DMS153 (cell line): ENCODE measurements around the gene NRG3.
"Not testable (repeated sequence)": the region's sequence is repeated elsewhere in the genome, so short reads cannot be mapped to it uniquely, and the experiment has no call there.

ENCODE experiments used
- DNase-seq: peaks from one replicate; lab custom pipeline; 2025; lab: John Stamatoyannopoulos, UW

Gene NRG3

GRCh38 chr10:81961451-81962184 is 86.6 kb downstream of the NRG3 start:
- DNase-seq = no peak

- no peak for DNase-seq
Observed at GRCh38 chr10:81963606-81964005, 88.6 kb downstream of the NRG3 start.

DNA sequence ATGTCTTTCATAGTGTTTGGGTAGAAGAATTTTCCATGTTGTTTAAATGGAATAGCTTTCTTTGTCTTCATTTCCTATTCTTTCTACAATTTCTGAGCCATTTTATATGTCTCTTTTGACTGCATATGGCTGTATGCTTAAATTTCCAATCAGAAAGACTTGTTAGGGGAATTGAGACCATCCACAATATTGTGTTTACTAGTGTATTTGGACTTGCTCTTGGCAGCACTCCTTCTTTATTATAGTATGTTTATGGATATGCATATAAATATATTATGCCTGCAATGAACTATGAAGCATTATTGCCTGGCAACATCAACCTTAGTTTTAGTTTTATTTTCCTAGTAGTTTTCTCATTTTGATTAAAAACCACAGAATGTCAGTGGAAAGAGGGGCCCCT is 92.7 kb downstream of the NRG3 start:
- no peak for DNase-seq

DNA sequence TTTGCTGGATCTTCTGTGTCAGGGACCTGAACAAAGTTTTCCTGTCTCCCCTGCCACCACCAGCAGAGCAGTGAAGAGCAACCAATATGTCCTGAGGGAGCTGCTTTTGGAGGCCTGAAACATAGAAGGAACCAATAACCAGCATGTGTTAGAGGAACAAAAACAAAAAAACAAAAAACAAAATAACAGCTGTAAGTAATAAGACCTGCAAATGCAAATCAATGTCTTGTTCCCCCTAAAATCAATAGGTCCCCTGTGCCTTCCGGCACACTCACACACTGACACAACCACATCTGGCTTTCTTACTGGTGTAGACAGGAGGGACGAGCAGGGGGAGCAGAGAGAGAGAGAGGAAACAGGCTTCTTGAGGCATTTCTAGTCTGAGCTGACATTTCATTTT is 94.1 kb downstream of the NRG3 start:
- DNase-seq = no peak

- DNase-seq = no peak
Observed at GRCh38 chr10:81978238-81978637, 103.2 kb downstream of the NRG3 start.

GRCh38 chr10:81981724-81982123 is 106.7 kb downstream of the NRG3 start:
- DNase-seq = no peak

GRCh38 chr10:81984428-81984827 is 109.4 kb downstream of the NRG3 start:
- DNase-seq = no peak

DNA sequence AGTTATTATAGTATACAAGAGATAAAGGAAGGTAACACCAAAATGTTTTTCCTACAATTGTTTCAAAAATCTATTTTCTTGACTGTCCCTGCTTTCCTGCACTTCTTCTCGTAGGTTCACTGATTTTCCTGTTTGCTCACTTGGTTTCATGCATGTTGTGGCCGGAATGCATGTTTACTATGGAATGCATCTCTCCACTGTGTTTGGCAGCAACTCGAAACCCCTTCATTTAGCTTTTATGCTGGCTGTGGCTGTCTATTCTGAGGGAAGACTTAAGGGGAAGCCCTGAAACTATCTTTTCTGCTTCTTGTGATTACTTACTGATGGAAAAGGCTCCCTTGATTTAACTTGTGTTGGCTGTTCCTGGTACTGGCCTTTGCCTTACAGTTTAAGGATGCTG is 120.3 kb downstream of the NRG3 start:
- no peak for DNase-seq

- no peak for DNase-seq
Observed at GRCh38 chr10:81996927-81997326, 121.9 kb downstream of the NRG3 start.

- no peak for DNase-seq
Observed at GRCh38 chr10:82020999-82021398, 146.0 kb downstream of the NRG3 start.

DNA sequence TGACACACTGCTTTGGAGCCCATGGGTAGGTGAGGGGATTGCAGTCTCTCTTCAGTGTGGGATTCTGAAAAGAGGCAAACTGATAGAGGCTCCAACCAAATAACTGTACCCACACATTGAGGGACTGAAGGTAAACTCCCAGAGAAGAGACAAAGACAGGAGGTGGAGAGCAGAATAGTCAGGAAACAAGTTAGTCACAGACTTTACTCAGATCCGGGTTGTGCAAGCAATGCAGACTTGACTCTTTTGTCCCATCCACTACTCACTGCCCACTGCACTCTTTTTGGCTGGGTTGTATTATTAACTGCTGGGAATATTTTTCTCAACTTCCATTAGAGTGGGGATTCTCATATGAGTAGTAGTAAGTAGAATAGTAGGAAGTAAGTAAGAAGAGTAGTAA is 152.7 kb downstream of the NRG3 start:
- DNase-seq = no peak

DNA sequence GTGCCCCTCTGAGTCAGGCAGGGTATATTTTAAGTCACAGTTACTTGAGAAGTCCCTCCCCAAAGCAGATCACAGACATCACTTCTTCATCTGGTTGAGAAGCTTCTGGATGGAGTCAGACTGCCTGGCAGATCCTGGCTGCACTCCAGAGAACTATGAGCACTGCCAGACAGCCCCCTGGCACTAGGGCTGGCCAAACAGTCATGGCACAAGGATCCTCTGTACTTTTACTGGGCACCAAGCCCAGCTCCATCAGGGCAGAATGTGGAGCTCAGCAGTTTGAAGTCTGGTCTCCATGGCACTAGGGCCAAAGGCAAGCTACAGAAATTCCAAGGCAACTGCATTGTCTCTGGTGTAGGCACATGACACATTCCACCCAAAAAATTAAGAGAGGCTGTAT is 162.1 kb downstream of the NRG3 start:
- no peak for DNase-seq

DNA sequence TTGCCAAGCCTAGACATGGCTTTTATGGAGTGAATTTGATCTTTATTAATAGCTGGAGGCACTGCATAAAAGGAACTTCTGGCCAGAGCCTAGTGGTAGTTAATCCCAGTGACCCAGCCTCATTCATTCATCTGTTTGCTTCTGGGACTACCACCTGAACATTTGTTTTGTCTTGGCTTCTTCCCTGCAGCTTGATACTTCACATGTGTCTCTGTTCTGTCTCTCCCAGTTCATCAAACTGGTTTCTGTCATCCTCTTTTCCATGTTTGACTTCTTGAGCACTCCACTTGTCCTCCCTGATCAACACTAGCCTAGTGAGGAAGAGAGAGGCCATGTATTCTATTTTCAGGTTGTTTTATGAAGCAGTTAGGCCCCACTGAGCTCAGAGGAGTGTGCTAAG is 163.6 kb downstream of the NRG3 start:
- no peak for DNase-seq

DNA sequence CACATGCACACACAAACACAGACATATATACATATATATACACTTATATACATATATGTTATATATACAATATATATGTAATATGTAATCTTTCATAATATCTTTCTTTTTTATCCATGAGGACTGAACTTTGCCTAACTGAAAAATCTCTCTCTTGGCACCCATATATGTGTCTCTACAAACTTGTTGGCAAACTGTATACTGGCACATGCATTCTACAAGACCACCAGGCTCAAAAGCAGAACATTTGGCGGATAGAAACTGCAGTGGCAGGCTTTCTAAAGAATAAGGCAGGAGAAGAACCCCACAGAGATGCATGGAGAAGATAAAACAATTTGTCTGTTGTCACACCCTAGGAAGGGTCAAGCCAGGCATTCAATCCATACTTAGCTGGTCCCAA is 165.3 kb downstream of the NRG3 start:
- DNase-seq = no peak

- DNase-seq = no peak
Observed at GRCh38 chr10:82041018-82041417, 166.0 kb downstream of the NRG3 start.

GRCh38 chr10:82056391-82056790 is 181.4 kb downstream of the NRG3 start:
- no peak for DNase-seq

DNA sequence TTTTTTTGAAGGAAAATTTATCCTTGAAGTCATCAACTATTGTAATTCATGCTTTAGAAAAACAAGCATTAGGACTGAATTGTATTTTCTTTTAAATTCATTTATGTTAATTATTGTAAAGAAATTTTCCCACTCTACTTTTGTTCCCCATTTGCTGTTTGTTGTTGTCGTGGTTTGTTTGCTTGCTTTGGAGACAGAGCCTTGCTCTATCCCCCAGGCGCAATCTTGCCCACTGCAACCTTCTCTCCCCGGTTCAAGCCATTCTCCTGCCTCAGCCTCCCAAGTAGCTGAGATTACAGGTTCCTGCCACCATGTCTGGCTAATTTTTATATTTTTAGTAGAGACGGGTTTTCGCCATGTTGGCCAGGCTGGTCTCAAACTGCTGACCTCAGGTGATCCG is 192.2 kb downstream of the NRG3 start:
- DNase-seq = not testable (repeated sequence)

- no peak for DNase-seq
Observed at GRCh38 chr10:82068501-82068900, 193.5 kb downstream of the NRG3 start.

GRCh38 chr10:82071231-82071630 is 196.2 kb downstream of the NRG3 start:
- no peak for DNase-seq

DNA sequence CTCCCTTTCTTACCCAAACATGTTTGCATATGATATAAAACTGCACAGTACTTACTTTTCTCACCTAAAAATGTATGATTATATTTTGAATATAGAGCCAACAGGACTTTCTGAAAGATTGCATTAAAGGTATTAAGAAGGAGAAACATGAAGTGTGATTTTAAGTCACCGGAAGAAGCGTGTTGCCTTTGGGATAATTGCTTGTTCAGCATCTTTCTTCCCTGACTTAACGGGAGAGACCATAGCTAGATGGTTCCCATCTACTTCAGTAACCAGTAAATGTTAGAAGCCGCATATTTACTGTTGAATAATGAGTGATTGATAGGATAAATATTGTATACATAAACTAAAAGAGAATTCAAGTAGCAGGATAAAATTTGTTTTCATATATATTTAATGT is 197.1 kb downstream of the NRG3 start:
- DNase-seq = no peak

DNA sequence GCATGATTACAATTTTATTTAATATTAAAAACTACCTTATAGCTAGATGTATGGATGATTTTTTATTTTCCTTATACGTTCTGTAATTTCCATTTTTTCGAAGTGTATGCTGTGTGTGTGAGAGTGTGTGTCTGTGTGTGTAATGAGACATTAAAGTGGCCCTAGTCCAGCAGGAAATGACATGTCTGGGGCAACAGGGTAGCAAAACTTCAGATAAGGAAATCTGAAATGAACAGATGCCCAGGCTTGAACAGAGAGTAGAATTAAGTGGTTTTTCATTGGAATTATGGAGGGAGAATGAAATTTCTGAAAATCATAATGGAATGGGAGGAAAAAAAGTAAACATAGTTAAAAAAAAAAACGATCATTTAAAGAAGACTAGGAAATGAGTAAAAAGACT is 200.6 kb downstream of the NRG3 start:
- no peak for DNase-seq

DNA sequence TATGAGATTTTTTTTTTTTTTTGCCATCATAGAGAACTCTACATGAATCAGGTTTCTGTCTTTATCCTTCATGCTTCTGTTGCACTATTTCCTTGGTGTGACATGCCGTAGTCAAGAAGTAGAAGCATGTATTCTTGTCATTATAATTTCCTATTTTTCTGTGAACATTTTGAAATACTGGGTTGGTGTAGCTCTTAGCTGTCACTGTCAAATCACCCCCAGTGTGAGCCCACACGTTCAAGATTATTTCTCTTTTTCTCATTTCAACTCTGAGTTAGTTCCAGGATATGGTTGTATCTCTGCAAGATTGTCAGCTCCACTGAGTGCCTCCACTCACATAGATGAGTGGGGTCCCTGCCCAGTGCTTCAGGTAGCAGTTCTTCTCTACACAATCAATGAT is 209.5 kb downstream of the NRG3 start:
- DNase-seq = no peak

- DNase-seq = no peak
Observed at GRCh38 chr10:82084904-82085303, 209.9 kb downstream of the NRG3 start.

- DNase-seq = no peak
Observed at GRCh38 chr10:82089327-82089726, 214.3 kb downstream of the NRG3 start.

DNA sequence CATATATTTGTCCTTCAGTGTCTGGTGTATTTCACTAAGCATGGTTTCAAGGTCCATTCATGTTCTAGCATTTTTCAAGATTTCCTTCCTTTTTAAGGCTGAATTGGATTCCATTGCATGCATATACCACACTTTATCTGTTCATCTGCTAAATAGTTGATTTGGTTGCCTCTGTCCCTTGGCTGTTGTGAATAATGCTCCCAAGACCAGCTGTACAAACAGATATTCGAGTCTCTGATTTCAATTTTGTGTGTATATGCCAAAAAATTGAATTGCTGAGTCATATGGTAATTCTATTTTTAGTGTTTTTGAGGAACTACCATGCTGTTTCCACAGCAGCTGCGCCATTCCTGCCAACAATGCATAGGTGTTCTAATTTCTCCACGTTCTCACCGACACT is 216.4 kb downstream of the NRG3 start:
- no peak for DNase-seq
